Stimulated activated CD4-positive, alpha-beta T cell treated with anti-CD3 and anti-CD28 coated beads, TNF-alpha, amount 100 ng/mL, for 24 hours (primary cell): Measurements from ENCODE around the gene ZMYM1.
"Not testable (repeated sequence)": the region's sequence is repeated elsewhere in the genome, so short reads cannot be mapped to it uniquely, and the experiment has no call there.

Source experiments
- DNase-seq, 3 experiments: peaks; one replicate each; pipeline ENCODE4 v3.0.0-alpha.2; 2020; ENCODE audit warnings: low read depth in 3 of 3

Gene ZMYM1

DNA sequence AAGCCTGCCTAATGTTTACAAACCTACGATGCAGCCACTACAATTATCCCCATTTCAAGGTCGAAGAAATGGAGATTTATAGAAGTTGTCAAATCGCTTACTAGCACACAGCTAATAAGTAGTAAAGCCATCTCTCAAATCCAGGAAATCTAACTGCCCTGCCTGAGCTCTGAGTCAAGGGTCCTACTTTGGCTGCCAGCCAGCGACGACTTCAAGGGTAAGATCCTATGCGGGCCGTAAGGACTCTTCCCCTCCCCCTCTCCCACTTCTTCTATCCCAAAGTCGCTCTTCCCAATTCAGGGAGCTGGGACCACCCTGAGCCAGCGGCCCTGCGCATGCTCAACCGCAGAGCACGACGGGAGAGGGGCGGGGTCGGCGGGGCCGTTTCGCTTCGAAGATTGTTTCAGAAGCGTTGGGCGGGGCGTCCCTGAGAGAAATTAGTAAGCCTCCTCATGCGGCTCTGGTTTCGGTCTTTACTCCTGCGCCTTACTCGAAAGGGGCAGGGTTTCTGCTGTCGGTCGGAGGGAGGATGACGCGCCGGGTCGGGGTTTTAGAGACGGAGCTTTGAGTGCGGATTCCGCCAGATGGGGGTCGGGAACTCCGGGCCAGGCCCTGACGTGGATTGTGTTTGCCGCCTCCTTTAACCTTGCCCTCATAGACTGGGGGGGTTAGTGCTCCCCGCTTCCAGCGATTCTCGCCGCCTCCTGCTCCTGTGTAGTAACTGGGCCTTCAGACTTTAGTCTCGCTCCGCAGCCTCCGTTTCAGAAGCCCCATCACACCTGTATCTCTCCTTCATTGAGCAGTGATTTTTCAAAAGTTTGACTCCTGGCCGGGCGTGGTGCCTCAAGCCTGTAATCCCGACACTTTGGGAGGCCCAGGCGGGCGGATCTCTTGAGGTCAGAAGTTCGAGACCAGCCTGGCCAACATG is at the start of gene ZMYM1:
TSS of gene ZMYM1 (plus strand) at position 383 of the 928 bp plus-strand sequence. CDS start 14,603 bp downstream, outside the sequence.
- peak; percentile 80 to 89 (median 81) for DNase-seq

DNA sequence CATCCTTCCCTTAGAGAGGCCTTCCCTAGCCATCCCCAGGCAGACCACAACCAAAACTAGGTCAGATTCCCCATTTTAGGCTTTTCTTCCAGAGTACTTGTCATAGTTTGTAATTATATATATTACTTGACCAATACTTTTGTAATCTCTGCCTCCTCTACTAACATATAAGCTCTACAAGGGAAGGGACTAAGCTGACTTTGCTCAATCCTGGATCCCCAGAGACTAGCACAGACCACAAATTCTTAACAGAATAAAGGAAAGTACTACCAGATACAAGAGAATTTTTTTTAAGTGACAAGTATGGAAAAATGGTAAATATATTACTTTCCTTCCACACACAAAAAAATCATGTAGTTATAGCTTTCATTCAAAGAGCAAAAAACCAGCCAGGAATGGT is 49.4 kb upstream of the ZMYM1 start:
- no peak for DNase-seq

DNA sequence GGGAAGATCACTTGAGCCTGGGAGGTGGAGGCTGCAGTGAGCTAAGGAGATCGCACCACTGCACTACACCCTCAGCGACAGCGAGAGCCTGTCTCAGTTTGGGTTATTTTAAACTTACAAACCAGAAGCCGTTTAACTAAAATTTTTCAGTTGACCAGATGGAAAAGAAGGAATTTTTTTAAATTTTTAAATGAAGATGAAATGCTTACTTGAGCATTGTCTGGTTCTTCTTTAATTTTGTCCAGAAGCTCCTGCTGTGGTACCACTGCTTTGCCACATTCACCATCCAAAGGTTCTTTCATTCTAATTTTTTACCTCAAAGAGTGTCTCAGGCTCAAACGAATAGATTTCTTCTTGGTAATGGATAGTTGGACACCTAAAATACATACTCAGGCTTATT is 48.8 kb upstream of the ZMYM1 start:
- DNase-seq = no peak

DNA sequence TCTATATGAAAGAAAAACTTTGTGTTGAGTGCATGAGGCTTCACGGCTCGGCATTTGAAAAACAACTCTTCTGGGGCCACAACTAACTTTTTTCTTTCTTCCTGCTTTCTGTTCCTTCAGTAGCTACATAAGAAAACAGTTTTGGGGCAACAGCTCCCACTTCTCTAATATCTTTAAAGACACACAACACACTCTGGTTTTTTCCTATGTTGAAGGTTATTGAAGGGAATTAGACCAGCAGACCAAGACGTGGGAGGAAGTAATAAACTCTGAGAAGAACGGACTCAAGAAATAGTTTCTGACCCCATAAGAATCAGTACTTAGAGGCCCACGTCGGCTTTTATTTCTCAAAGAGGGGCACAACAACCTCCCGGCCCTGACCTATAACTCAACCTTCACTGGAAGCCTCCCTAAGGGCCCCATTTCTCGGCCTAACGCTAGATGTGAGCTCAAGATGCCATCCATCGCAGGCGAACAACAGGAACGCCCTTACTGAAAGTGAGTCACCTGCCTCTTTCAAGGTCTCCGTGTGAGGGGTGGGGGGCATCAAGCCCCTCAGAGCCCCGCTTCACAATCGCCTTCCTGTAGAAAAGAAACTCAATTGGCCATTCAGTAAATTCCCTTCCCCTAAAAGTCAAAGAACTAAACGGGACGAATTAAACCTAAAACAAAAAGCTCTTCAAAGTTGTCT is 48.3 kb upstream of the ZMYM1 start:
- DNase-seq = peak; percentile 10 to 32 (median 22)

DNA sequence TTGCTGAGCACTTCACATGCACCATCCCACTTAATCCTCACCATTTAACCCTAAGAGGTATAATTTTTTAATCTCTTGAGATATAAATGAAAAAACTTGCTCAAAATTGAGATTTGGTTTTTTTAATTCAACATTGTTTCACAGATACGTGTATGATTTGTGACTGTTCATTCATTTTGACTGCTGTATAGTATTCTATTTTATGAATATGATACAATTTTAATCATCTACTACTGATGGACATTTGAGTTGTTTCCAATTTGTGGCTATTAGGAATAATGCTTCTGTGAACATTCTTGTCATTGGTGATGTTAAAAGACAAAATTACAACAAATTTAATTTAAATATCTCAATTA is 46.8 kb upstream of the ZMYM1 start:
- no peak for DNase-seq

DNA sequence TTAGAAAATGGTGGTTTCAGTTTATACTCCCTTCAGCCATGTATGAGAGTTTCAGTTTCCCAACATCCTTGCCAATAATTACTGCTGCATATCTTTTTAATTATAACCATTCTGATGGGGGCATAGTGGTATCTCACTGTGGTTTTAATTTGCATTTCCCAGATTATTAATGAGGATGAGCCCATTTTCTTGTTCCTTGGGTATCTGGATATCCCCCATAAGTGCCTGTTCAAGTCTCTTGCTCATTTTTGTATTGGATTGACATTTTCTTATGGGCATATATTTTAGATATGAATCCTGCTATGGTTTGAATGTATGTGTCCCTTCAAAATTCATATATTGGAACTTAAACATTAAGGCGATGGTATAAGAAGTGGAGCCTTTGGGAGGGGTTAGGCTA is 45.8 kb upstream of the ZMYM1 start:
- no peak for DNase-seq

DNA sequence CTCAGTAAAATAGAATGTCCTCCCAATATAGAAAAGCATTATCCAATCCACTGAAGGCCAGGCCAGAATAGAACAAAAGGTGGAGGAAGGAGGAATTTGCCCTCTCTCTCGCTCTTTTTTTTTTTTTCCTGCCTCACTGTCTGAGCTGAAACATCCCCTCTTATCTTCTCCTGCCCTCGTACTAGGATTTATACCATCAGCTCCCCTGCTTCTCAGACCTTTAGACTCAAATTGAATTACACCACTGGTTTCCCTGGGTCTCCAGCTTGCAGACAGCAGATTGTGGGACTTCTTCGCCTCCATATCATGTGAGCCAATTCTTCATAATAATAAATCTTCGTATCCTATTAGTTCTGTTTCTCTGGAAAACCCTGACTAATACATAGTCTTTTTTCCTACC is 42.6 kb upstream of the ZMYM1 start:
- no peak for DNase-seq

DNA sequence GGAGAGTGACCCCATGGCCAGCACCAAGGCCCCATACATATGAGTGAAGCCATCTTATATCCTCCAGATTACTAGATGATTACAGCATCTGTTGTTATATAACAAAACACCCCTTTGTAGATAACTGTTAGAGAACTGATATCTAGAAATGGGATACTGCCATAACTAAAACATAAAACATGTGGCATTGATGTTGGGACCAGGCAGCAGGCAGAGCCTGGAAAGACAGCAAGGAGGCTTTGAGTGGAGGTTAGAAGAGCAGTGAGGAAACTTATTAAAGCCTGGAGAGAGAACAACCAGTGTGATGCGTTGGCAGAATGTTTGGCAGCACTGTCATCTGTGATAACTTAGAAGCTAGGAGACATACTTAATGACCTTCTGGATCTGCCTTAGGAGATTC is 42.0 kb upstream of the ZMYM1 start:
- DNase-seq = no peak

DNA sequence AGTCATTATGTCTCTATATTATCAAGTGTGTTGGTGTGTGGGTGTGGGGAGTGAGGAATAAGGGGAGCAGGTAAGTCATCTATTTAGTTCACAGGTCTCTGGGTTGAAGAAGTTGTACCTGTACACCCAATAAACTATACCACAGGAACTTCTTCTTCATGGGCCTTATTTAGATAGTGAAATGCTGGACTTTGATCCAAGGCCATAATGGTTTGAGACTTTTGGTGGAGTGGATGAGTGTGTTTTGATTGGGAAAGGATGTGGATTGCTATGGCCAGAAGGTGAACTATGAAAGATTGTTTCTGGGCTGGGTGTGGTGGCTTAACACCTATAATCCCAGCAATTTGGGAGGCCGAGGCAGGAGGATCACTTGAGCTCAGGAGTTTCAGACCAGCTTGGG is 40.5 kb upstream of the ZMYM1 start:
- no peak for DNase-seq

DNA sequence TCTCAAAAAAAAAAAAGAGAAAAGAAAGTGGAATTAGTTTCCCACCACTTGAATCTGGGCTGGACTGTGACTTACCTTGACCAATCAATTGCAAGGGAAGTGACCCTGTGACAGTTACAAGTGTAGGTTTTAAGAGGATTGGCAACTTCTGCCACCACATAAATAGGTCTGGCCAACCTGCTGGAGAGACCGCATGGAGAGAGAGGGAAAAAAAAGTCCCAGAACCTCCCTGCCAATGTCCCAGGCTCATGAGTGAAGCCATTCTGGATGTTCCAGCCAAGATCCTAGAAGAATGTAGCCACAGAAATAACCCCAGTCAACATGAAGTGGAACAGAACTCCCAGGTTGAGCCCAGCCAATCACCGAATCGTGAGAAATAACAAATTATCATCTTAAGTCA is 35.7 kb upstream of the ZMYM1 start:
- no peak for DNase-seq

DNA sequence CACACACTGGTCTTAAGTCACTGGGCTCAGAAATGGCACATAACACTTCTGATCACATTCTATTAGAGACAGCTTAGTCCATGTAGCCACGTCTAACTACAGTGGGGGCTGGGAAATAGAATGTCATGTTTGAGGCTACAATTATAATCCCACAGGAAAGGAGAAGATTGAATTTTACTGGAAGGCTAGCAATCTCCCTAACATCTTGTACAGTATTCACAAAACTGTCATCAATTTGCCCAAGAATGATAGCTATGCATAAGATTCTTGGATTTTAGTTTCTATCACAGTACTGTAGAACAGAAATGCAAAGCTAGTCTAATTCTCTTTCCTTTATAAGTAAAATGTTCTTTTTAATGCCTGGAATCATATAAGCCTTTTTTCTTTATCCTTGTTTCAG is 34.8 kb upstream of the ZMYM1 start:
- DNase-seq = no peak

DNA sequence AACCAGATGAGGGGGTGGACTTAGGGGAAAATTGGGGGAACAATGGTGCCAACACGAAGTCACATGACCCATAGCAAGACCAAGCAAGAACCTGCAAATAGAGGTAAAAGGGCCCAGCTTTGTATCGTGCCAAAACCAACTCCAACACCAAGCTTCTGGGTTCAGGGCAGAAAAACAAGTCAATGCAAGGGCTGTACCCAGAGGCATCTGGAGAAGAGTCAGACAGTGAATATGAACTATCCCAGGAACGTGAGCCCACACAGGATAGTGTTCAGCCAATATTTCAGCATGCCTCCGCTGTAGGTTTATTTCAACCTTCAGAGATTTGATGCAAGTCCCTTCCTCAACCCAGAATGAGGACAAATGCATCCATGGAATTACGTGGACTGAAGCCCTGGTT is 32.5 kb upstream of the ZMYM1 start:
- no peak for DNase-seq

DNA sequence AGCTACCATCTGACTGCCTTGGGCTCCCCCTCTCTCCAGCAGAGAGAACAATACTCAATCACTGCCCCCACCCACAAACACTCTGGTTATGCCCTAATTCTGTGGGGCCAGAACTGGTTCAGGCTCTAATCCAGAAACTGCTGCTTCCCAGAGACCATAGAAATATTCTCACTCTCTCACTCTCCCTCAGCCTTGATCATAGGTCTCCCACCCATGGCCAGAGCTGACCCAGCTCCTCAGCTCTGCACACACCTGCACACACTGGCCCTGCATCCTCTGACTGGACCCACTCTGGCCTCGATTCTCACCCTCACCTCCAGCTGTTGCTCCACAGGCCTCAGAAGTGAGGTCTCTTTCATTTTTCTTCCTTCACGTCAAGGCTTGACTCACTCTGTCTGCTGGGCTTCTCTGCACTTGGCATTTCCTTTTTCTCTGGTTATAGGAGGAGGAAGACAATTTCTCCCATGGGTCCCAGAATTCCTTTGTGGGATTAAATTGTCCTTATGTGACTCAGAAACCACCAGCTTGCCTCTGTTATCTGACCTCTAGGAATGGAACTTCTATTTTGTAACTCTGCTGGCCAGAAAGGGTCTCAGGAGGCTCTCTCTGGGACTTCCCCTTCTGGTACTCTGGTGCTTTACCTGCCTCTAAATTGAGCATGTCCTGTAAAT is 31.9 kb upstream of the ZMYM1 start:
- no peak for DNase-seq

DNA sequence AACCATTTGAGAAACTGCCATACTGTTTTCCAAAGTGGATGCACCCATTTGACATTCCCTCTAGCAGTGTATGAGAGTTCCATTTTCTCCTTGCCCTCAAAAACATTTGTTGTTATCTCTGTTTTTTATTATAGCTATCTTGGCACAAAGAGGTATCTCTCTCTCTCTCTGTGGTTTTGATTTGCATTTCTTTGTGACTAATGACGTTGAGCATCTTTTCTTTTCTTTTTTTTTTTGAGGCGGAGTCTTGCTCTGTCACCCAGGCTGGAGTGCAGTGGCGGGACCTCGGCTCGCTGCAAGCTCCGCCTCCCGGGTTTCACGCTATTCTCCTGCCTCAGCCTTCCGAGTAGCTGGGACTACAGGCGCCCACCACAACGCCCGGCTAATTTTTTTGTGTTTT is 30.1 kb upstream of the ZMYM1 start:
- DNase-seq = no peak

DNA sequence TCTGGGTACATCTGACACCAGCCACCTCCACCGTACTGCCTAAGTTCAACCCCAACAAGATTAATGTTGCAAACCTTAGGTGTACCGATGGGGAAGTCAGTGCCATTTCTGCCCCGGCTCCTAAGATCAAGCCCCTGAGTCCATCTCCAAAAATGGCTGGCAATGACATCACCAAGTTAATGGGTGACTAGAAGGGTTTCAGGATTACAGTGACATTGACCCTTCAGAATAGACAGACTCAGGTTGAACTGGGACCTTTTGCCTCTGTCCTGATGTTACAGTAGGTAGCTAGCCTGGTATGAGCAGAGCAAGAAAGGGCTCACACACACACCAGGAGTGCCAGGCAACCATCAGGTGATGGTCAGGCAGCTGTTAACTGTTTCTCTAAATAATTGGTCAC is 25.8 kb upstream of the ZMYM1 start:
- no peak for DNase-seq

DNA sequence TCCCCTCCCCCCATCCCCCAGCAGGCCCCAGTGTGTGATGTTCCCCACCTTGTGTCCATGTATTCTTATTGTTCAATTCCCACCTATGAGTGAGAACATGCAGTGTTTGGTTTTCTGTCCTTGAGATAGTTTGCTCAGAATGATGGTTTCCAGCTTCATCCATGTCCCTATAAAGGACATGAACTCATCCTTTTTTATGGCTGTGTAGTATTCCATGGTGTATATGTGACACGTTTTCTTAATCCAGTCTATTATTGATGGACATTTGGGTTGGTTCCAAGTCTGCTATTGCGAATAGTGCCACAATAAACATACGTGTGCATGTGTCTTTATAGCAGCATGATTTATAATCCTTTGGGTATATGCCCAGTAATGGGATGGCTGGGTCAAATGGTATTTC is 24.9 kb upstream of the ZMYM1 start:
- DNase-seq = not testable (repeated sequence)

DNA sequence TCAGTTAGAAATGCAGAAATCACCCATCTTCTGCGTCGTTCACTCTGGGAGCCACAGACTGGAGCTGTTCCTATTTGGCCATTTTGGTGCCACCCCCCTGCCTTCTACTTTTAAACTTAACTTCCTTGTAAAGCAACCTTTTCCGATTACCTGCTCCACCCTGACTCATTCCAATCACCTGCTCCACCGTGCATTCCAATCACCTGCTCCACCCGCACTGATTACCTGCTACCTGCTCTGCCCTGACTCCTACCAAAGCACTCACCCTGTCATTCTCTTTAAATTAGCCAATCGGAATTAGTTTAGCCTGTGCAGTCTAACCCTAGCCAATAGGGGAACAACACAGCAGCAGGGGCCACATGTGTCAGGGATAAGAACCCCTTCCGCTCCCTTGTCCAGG is 20.9 kb upstream of the ZMYM1 start:
- not testable (repeated sequence) for DNase-seq

DNA sequence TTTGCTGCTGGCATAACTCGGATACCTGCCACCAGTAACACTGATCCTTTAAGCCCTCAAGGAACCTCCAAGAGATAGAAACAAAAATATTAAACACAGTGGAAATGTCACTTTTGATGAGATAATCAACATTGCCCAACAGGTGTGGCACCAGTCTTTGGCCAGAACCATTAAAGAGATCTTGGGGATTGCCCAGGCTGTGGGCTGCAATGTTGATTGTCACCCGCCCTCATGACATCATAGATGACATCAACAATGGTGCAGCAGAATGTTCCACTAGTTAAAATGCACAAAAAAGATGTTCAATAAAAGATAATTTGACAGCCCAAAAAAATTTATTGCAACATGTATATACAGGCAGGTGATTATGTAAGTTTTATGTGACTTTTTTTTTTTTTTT is 20.2 kb upstream of the ZMYM1 start:
- no peak for DNase-seq

DNA sequence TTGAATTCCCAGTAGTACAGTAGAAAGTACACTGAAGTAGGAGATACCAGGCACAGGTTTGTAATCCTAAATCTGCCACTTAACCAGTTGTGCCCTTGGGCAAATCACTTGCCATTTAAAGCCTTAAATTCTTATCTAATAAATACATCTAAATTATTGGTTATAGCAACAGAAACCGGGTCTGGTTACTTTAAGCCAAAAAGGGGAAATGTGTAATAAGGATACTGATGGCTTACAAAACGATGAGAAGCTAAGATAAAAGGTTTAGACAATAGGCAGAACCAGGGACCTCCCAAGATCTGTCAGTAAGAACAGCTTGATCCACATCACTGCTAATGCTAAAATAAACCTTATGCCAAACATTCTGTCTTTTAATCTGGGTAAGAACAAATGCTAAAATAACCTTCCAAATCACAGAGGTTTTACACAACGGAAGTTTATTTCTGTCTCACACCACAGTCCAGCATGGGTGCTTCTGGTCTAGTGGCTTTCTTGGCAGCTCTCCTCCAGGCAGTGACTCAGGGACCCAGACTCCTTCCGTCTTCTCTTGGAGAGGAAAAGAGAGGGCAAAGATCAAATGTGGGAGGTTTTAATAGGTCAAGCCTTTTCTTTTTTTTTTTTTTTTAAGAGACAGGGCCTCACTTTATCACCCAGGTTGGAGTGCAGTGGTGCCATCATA is 16.5 kb upstream of the ZMYM1 start:
- DNase-seq = no peak

DNA sequence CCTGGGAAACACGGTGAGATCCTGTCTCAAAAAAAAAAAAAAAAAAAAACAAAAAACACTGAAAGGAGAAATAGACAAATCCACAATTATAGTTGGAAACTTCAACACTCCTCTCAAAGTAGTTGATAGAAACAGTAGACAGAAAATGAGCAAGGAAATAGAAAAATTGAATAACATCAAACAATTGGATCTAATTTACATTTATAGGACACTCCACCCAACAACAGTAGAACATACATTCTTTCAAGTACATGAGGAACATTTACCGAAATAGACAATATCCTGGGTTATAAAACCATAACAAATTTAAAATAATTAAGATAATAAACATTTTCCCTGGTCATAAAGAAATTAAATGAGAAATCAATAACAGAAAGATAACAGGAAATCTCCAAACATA is 14.9 kb upstream of the ZMYM1 start:
- no peak for DNase-seq

DNA sequence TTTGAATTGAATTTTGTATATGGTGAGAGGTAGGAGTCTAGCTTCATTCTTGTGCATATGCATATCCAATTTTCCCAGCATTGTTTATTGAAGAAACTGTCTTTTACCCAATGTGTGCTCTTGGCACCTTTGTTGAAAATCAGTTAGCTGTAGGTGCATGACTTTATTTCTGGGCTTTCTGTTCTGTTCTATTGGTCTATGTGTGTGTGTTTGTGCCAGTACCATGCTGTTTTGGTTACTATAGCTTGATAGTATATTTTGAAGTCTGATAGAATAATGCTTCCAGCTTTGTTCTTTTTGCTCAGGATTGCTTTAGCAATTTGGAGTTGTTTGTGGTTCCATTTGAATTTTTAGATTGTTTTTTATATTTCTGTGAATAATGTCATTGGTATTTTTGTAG is 9.4 kb upstream of the ZMYM1 start:
- DNase-seq = no peak

DNA sequence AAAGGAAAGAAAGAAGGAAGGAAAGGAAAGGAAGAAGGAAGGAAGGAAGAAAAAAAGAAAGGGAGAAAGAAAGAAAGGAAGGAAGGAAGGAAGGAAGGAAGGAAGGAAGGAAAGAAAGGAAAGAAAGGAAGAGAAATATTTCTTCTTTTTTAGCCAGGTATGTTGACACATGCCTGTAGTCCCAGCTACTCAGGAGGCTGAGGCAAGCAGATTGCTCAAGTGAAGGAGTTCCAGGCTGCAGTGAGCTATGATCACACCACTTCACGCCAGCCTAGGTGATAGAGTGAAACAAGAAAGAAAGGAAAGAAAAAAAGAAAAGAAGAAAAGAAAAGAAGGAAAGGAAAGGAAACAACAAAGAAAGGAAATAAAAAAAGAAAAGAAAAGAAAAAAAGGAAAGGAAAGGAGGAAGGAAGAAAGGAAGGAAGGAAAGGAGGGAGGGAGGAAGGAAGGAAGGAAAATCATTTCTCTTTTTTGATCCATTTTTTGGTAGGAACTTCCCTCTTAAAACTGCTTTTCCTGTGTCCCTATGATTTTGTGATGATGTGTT is 5.8 kb upstream of the ZMYM1 start:
- no peak for DNase-seq
